ENCODE results near the gene CD34.

DNA sequence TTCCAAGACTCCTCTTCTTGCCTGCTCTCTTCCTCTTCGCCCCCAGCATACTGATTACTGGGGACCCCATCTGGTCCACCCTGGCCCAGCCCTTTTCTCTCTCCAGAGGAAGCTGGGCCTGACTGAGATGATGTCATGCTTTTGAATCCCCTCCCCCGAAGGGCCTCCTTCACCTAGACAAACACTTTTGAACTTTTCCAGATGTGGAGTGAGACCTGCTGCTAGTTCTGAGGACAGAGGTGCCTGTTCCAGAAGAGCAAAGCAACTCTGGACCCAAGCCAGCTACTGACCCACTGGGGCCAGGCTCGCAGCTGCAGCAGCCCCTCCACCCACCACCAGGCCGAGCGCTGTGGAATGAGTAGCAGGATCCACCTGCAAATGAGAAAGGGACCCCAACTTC, 8.4 kb downstream of the CD34 start:
- TF ChIP-seq, protein P1, sequence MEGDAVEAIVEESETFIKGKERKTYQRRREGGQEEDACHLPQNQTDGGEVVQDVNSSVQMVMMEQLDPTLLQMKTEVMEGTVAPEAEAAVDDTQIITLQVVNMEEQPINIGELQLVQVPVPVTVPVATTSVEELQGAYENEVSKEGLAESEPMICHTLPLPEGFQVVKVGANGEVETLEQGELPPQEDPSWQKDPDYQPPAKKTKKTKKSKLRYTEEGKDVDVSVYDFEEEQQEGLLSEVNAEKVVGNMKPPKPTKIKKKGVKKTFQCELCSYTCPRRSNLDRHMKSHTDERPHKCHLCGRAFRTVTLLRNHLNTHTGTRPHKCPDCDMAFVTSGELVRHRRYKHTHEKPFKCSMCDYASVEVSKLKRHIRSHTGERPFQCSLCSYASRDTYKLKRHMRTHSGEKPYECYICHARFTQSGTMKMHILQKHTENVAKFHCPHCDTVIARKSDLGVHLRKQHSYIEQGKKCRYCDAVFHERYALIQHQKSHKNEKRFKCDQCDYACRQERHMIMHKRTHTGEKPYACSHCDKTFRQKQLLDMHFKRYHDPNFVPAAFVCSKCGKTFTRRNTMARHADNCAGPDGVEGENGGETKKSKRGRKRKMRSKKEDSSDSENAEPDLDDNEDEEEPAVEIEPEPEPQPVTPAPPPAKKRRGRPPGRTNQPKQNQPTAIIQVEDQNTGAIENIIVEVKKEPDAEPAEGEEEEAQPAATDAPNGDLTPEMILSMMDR (conservative IDR thresholded peaks at IDR 0.05 in 1 of 2, IDR thresholded peaks at IDR 0.05 in 1 of 2; ENCODE audit: low read depth in 1 of 2, low read length in 2 of 2), result no peak
- TF ChIP-seq EZH2 (IDR thresholded peaks at IDR 0.05; ENCODE audit: low read length, missing control alignments), result no peak
